DOHH2 (cell line): ENCODE results near the gene PNCK.

Experiments used
- EZH2phosphoT487 ChIP-seq: fragments of 200-600 bp; sonication (generic); IDR thresholded peaks from 2 replicates; pipeline ENCODE4 v1.6.1; 2017; ENCODE audit warnings: borderline replicate concordance, mild to moderate bottlenecking, antibody characterized with exemption, low read length, moderate library complexity, mixed read lengths
- TF ChIP-seq, protein P1 (sequence below): fragments of 200-600 bp; sonication (generic); IDR thresholded peaks from one replicate; pipeline ENCODE4 v1.5.1; 2014; ENCODE audit warnings: antibody characterized with exemption, mild to moderate bottlenecking, low read depth, low read length; ENCODE audit not compliant: poor library complexity, severe bottlenecking

DNA sequence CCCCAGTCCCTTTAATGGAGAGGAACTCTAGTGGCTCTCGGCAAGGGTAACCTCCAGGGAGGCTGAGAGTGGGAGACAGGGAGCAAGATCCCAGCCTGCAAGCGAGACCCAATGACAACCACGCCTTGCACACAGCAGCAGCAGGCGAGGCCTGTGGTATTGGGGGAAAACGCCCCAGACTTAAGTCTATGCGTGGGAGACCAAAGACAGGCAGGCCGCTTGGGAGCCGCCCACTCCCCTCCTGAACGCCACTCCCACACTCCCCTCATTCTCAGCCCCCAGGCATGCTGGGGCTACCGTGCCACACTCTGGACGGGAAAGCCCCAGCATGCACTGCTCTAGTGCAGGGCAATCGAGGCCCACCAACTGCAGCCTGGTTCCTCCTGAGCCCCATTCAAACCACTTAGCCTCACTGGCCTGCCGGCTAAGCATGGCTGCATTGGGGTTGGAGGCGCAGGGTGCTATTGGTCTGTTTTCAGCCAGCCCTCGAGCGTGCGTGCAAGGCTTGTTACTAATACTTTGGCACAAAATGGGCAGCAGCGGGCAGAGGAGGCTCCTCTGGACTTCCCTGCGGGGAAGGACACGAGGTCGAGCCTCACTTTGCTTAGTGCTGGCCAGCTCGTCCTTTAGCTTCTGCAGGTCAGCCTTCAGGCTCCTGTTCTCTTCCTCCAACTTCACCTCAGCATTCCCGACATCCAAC lies 28.9 kb upstream of the PNCK start:
- TF ChIP-seq, protein P1, sequence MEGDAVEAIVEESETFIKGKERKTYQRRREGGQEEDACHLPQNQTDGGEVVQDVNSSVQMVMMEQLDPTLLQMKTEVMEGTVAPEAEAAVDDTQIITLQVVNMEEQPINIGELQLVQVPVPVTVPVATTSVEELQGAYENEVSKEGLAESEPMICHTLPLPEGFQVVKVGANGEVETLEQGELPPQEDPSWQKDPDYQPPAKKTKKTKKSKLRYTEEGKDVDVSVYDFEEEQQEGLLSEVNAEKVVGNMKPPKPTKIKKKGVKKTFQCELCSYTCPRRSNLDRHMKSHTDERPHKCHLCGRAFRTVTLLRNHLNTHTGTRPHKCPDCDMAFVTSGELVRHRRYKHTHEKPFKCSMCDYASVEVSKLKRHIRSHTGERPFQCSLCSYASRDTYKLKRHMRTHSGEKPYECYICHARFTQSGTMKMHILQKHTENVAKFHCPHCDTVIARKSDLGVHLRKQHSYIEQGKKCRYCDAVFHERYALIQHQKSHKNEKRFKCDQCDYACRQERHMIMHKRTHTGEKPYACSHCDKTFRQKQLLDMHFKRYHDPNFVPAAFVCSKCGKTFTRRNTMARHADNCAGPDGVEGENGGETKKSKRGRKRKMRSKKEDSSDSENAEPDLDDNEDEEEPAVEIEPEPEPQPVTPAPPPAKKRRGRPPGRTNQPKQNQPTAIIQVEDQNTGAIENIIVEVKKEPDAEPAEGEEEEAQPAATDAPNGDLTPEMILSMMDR: no peak
- no peak for TF ChIP-seq EZH2phosphoT487
